Astrocyte of the spinal cord (primary cell): ENCODE data around the gene DOCK4.

ENCODE experiments used
- DNase-seq: peaks from one replicate; pipeline ENCODE4 v3.0.0; 2011; ENCODE audit warnings: low read depth, low spot score
- H3K4me3 ChIP-seq: 2 replicates; pipeline ENCODE4 v1.5.1; 2011; ENCODE audit warnings: low read depth, mild to moderate bottlenecking, low read length, moderate library complexity
- CTCF ChIP-seq: IDR thresholded peaks from 2 replicates; pipeline ENCODE4 v1.5.1; 2012; ENCODE audit warnings: low read depth, mild to moderate bottlenecking, low read length, inconsistent platforms
- in situ Hi-C: cut with HindIII; loops from 2 replicates; pipeline ENCODE4 v1.10.0; 2017; ENCODE audit warnings: low sequenced_read_pairs

Gene DOCK4

DNA sequence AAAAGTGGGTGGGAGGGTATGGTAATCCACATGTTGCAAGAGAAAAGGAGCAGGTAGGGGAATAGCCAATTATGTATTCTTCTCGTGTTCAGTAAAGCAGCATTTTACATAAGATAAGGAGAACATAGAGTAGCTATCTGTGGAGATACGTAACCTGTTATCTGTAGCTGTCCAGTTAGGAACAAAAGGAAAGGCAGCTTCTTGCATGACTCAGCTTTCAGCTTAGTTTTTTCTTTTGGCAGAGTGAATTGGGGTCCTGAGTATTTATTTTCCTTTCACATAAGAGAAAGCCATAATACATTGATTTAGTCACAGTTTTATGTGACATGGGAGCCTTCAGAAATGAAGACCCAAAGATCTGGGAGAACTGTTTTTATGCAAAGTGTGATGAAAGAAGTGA is 527.2 kb downstream of the DOCK4 start:
- no peak for TF ChIP-seq CTCF
- DNase-seq: no peak
- in situ Hi-C loops: no loop called here
- H3K4me3 ChIP-seq: no peak overlapping the region

- no peak overlapping the region for H3K4me3 ChIP-seq
- DNase-seq: peak; percentile 44
- TF ChIP-seq CTCF: no peak
- in situ Hi-C loops: no loop called here
Observed at GRCh38 chr7:111678281-111678680, 527.9 kb downstream of the DOCK4 start.

DNA sequence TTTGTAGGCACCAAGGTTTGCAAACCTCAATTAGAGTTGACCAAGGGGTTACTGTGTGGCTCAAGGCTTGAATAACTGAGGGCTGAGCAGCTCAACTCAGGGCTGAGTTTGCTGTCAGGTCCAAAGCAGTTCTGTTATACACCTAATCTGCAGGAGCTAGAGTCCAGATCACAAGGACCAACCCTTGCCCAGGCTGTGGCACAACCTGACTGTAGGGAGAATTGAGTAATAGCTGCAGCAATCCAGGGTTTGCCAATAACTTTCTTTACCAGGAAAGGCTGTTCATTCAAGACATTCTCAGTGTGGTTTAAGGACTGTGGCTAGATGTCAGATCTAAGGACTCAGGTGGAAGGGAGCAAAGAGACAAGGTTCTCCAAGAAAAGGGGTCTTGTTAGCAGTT is 528.4 kb downstream of the DOCK4 start:
- DNase-seq: peak; percentile 0
- in situ Hi-C loops: no loop called here
- no peak for TF ChIP-seq CTCF
- no peak overlapping the region for H3K4me3 ChIP-seq

DNA sequence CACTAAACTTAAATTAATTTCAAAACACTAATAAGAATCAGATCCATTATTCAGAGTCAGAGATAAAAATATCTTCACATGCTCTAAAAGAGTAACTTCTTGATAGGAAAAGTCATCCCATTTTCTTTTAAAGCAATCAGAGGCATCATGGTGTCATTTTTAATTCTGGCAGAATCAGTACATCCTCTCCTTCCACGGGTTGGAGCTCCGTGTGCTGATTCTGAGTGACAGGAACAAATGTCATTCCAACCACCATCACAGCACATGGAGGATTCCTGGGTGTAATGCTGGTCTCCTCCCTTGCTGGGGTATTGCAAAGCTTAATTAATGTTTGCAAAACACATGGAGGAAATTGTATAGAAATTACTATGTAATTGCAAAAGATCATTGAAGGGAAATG is 529.4 kb downstream of the DOCK4 start:
- no peak for DNase-seq
- no peak overlapping the region for H3K4me3 ChIP-seq
- in situ Hi-C loops: no loop called here
- TF ChIP-seq CTCF: no peak
